GM19452 (cell line): ENCODE measurements around the gene ITGB3.

Experiments
- ATAC-seq: cut with Tn5 transposase; IDR thresholded peaks from one replicate; pipeline ENCODE4 v1.9.1; 2021; ENCODE audit not compliant: unreplicated experiment

ITGB3 gene

DNA sequence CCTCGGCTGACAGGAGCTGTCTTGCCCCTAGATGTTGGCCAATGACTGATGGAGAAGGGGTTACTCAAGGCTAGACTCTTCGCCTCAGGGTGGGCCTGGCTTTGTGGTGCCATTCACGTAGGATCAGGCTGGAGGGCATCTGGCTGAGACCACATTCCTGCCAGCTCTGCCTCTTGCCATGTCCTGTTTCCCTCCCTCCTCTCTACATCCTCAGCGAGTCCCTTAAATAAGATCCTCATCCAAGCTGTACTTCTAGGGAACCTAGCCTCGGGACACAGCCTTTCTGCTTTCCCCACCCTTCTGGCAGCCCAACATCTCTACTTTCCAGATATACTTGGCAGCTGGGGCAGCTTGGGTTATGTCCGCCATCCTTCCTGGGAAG lies 42.2 kb downstream of the ITGB3 start:
- ATAC-seq, result no peak

DNA sequence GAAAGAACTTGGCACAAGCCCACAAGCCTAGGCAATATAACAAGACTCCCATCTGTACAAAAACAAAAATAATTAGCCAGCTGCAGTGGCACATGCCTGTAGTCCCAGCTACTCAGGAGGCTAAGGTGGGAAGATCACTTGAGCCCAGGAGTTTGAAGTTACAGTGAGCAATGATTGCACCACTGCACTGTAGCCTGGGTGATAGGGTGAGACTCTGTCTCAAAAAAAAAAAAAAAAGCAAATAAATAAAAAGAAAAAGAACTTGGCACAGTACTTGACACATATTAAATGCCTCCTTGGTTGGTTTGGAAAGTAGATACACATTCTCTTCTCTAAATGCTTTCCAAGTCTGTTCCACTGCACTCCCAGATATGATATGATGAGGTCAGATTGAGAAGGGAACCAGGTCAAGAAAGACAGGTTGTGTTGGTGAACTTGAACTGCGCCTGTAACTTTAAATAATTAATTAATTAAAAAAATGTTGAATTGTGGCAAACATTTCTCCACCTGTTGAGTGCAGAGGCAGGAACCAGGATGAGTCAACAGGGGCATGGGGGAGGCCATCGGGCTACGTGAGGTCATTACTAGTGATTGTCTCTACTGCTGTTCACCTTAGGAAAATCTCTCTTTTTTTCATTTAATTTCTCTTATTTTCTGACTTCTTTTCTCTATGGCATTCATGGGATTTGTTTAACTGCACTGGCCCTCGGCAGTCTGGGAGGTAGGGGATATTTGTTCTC lies 44.2 kb downstream of the ITGB3 start:
- no peak for ATAC-seq

DNA sequence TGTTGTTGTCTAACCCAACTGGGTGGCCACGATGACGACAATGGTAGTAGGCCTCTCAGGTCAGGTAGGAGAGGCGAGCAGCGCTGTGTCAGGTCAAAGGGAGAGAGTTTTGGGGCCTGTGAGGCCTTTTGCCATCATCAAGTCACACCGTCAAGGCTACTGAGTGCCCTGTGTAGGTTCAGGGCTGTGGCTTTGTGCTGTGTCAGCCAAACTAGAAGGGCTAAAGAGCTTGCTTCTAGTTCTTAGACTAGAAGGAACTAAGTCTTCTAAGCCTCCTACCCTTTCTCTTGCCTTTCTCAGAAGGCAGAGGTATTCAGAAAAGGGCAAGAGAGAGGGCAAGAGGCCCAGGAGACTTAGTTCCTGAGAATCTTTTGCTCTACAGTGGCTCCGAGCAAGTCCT lies 45.1 kb downstream of the ITGB3 start:
- no peak for ATAC-seq

GRCh38 chr17:47299239-47299910 lies 45.7 kb downstream of the ITGB3 start:
- ATAC-seq, result no peak

- ATAC-seq, result no peak
Observed at GRCh38 chr17:47300718-47301117, 47.1 kb downstream of the ITGB3 start.

DNA sequence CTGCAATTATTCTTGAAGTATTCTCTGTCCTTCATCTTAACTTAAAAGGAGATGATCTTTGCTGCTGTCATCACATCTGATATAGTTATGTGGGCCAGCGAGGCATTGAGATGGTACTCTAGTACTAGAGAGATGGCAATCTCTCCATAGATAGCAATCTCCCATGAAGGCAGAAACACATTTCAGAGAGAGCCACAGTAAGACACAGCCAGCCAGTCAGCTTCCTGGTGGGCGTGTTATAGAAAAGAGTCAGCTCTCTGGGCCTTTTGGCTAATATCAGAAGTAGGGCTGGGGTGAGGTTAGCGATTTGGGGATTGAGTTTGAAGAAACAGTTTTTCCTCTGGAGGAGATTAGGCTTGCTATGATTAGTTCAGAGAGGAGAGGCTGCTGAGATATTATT lies 47.5 kb downstream of the ITGB3 start:
- no peak for ATAC-seq

GRCh38 chr17:47301831-47302230 lies 48.2 kb downstream of the ITGB3 start:
- ATAC-seq, result no peak

- no peak for ATAC-seq
Observed at GRCh38 chr17:47304186-47304585, 50.6 kb downstream of the ITGB3 start.

GRCh38 chr17:47305302-47305923 lies 51.8 kb downstream of the ITGB3 start:
- no peak for ATAC-seq

DNA sequence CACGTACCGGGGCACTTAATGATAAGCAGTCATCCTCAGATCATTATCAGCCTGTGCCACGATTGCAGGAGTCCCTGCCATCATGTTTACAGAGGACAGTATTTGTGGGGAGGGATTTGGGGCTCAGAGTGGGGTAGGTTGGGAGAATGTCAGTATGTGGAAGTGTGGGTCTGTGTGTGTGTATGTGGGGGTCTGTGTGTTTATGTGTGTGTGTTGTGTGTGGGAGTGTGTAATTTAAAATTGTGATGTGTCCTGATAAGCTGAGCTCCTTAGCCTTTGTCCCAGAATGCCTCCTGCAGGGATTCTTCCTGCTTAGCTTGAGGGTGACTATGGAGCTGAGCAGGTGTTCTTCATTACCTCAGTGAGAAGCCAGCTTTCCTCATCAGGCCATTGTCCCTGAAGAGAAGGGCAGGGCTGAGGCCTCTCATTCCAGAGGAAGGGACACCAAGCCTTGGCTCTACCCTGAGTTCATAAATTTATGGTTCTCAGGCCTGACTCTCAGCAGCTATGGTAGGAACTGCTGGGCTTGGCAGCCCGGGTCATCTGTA lies 56.6 kb downstream of the ITGB3 start:
- no peak for ATAC-seq

DNA sequence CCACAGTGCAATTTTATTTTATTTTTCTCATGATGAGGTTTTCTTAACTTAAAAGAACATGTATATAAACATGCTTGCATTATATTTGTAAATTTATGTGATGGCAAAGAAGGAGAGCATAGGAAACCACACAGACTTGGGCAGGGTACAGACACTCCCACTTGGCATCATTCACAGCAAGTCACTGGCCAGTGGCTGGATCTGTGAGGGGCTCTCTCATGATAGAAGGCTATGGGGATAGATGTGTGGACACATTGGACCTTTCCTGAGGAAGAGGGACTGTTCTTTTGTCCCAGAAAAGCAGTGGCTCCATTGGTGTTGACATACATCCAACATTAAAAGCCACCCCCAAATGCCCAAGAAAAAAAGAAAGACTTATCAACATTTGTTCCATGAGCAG lies 57.8 kb downstream of the ITGB3 start:
- ATAC-seq, result no peak

DNA sequence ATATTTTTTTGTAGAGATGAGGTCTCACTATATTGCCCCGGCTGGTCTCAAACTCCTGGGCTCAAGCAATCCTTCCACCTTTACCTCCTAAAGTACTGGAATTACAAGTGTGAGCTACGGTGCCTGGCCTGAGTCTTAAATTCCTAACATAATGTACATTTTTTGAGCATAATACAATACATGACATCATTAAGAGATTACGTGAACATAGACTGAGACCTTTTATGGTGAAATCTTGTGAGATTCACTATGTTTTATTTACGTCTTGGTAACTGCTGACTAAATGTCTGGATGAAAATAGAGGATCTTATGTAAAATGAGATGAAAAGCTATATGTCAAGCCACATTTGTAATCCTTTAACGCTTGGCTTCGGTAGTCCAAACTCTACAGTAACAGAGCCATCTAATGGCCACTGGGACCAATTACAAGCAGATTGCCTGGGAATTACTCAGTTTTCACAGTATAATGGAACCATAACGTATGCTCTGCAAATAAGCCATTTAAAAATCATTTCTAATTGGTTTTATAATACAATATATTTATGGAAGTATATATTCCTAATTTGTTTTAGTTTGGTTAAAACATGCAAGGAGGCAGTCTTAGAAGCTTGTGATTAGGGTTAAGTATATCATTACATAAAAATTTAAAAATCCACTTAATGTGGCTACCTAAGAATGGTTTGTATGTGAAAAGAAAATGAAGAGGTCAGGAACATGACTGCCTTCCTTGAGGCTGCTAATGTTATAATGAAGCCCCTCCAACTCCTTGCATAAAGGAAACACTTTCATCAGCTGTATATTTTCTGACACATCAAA lies 62.0 kb downstream of the ITGB3 start:
- no peak for ATAC-seq

DNA sequence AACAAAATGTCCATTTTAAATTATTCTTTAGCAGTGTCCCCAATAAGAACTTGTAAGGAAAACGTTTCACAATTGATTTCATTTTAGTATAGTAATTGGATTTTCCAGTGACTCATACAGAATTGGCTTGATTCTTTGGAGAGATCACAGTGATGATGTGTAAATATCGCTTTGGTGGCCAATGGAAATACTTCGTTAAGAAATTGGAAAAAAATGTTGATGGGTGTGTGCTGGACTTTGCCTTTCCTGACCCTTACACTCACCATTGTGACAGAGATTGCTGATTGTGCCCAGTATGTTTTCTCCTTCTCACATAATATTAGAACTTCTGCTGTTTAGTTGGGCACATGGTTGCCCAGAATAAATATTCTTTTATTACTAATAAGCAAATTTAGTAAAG lies 62.7 kb downstream of the ITGB3 start:
- ATAC-seq, result no peak

GRCh38 chr17:47317119-47317518 lies 63.5 kb downstream of the ITGB3 start:
- no peak for ATAC-seq

DNA sequence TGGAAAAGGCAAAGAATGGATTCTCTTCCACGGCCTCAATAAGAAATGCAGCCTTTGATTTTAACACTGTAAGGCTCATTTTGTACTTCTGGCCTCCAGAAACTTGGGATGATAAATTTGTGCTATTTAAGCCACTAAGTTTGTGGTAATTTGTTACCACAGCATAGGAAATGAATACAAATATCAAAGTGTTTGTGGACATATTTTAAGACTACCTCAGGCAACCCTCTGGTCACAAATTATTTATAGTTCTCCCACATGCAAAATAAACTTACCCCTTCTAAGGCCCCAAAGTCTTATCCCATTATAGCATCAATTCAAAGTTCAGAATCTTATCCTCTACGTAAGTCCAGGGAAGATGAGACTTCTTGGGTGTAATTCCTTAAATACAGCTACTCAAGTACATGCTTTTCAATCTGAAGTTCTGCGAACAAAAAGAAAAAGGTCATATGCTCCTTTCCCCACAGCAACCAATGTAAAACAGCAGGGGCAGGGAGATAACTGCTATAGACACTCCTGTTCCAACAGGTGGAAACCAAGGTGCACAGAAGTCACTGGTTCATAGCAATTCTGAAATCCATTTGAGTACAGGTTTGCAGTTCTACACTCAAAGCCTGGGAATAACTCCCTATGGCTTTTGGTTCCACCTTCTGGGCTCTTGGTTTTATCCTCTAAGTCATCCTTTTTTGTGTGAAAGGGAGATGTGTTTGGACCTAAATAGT lies 64.7 kb downstream of the ITGB3 start:
- ATAC-seq, result no peak

- ATAC-seq, result no peak
Observed at GRCh38 chr17:47320879-47321502, 67.4 kb downstream of the ITGB3 start.

DNA sequence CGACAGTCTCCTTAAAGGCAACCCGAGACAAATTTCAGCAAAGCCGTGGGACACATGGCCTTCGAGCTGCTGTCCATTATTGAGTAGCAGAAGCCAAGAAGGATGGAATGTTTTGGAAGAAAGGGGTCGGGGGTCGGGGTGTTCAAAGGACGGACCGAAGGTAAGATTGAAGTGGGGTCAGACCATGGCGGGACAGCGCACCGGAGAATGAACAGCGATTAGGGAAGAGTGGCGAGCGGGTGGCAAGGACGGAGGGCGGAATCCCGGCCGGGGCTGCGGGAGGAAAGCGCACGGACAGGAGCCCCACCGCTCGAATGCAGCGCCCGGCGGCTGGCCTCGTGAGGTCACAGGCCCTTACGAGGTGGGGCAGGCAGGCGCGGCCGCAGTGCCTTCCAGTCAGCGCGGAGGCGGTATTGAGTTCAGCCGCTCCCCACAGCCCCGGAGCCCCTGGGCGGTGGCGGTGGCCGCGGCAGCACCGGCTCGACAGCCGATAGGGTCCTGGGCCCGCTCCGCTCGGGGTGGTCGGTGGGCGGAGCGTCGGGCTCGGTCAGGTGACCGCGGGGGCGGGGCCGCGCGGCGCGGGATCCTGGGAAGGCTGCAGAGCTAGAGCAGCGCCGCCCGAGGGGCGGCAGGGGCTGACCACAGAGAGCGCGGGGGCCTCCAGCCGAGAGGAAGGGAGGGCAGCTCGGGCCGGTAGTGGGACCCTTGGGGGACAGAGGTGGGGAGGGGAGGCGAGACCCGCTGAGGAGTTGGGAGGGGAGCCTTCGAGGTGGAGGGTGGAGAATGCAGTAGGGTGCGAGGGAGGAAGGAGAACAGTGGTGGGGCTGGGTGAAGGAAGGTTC lies 70.0 kb downstream of the ITGB3 start, which contains the start of gene EFCAB13:
TSS of gene EFCAB13 (plus strand) at position 574 of the 842 bp plus-strand sequence. CDS start 4,399 bp downstream, outside the sequence.
- ATAC-seq, result peak; percentile 82

- ATAC-seq, result peak; percentile 21
Observed at GRCh38 chr17:47324224-47325020, 70.8 kb downstream of the ITGB3 start.
